Measurements from ENCODE around the gene NAALAD2.
"Not testable (repeated sequence)": the region's sequence is repeated elsewhere in the genome, so short reads cannot be mapped to it uniquely, and the experiment has no call there.

Gene NAALAD2

DNA sequence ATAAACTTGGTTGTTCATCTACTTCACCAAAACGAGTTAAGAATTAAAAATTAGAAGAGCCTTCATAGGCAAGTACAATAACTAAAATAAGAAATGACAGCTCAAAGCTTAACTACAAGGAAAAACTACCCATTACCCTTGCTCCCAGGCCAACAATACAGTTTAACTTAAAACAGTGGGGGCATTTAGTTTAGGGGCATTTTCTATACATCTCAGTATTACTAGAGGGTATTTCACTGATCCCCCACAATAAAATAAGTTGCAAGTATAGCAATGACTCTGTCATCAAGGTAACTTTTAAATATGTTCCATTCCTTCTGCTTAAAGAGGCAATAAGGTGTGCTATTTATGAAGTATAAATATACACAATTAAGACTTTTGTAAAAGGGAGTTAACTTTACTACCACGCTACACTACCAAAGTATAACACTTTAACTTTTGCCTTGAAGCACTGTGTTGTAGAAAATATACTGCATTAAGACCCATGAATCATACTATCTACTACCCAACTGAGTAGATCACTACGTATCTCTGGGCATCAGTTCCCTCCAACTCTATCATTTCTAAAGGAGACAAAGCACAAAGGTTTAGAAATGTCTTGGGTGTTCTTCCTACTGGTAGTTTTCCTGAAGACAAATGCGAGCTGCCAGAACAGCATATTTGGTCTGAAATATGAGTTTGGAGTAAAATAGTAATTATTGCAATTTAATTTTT is 58.6 kb downstream of the NAALAD2 start:
- DNase-seq = no peak

- DNase-seq = no peak
Measured at GRCh38 chr11:90197377-90197776, 62.9 kb downstream of the NAALAD2 start.

GRCh38 chr11:90202342-90202741 is 67.9 kb downstream of the NAALAD2 start:
- no peak for DNase-seq

DNA sequence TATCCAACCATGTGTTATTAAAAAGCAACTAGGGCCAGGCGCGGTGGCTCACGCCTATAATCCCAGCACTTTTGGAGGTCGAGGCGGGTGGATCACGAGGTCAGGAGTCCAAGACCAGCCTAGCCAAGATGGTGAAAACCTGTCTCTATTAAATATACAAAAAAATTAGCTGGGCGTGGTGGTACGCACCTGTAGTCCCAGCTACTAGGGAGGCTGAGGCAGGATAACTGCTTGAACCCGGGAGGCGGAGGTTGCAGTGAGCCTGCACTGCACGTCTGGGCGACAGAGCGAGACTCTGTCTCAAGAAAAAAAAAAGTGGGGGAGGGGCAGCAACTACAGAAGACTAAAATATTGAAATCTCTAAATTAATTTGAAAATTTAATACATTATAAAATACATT is 69.9 kb downstream of the NAALAD2 start:
- DNase-seq = no peak

DNA sequence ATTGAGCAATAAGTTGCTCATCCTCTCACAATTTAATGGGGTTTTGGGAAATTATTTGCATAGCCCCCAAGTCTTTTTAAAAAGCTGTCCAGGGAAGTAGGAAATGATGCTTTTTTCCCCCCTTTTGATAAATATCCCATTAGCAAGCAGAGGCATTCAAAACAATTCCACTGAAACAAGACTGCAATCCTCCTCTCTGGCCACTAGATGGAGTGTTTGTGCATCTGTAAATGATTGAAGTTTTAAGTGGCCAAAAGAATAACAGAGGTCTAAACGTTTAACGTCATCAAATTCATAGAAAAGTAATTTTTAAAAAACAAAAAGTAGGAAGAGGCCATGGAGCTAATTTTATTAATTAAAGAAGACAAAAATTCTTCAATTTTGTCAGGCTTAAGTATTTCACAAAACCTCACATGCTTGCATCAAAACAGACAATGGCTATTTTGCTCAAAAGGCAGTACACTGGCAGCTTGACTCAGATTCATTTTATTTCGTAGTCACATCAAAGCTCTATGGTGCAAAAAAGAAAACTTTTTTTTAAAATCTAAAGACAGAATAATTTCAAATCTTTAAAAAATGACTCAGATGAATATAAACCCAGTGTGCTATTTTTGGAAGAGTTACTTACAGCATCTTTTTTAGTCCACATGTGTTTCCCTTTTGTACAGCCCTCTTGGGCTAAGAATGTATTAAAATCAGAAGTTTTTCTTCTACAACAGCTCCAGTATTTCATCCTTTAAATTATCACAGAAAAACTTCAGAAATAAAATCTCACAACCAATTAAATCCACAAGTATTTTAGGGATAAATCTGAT is 70.6 kb downstream of the NAALAD2 start:
- peak; percentile 7 for DNase-seq

DNA sequence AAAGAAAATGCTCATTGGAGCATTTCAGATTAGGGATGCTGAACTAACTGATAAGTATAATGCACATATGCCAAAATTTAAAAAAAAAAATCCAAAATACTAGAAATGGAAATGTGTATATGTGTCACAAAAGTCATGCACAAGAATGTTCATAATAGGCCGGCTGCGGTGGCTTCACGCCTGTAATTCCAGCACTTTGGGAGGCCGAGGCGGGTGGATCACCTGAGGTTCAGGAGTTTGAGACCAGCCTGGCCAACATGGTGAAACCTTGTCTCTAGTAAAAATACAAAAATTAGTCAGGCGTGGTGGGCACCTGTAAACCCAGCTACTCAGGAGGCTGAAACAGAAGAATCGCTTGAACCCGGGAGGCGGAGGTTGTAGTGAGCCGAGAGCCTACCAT is 73.5 kb downstream of the NAALAD2 start:
- not testable (repeated sequence) for DNase-seq

DNA sequence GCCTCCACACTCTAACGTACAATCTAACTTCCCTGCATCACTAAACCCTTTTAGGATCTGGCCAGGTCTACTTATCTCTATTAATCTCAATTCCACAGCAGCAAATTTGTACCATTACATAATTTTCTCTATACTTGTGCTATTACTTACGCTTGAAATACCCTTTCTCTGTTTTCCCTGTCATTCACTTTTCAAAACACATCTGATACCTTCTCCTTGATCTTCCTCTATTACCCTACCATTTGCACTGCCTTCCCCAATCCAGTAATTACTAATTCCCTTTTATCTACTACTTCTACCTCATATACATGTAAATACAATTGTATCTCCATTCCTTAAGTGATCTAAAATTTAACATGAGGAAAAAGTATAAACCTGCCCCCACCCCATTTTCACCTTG is 74.4 kb downstream of the NAALAD2 start:
- DNase-seq = no peak

DNA sequence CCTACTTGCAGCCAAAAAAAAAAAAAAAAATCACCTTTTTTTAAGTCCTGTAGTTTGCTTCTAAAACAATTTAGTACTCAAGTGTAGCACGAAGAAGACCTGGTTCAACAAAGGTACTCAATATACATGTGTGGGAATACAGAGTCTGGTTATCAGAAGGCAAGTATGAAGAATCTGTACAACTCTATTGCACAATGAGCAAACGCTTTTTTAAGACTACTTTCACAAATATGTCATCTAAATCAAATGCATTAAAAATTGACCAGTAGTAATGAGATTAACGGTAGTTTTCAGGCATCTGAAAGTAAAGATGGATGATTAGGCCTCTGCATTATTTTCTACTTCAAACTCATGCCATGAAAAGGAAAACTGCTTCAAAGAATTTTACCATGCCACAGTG is 78.9 kb downstream of the NAALAD2 start:
- no peak for DNase-seq

DNA sequence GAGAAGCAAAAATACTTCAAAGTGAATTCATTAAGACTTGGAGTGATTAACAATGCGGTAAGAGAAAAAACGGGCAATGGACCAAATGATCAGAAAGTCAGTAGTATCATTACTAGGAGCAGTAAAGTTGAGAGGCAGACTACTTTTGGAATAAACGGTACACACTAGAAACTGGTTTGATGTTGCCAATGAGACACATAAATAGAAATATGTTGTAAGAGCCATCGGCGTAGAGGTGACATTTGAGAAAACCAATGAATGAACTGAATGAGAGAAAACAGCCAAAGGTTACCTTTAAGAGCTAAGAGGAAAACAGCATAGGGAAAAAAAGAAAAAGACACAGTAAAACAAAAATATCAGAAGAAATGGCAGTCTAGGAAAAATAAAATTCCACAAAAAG is 82.1 kb downstream of the NAALAD2 start:
- DNase-seq = no peak

DNA sequence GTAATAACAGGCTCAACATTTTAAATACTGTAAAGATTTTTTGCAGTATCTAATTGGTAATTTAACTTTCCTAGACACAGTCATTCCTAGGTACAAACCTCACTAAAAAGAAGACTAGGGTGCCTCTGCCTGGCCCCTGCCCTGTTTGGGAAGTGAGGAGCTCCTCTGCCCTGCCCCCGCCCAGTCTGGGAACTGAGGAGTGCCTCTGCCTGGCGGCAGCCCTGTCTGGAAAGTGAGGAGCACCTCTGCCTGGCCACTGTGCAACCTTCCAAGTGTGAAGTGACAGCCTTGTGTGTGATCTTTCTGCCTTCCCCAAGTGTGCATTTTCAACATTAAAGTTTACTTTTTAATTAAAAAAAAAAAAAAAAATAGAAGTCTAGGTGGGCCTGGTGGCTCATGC is 84.1 kb downstream of the NAALAD2 start:
- DNase-seq = no peak

DNA sequence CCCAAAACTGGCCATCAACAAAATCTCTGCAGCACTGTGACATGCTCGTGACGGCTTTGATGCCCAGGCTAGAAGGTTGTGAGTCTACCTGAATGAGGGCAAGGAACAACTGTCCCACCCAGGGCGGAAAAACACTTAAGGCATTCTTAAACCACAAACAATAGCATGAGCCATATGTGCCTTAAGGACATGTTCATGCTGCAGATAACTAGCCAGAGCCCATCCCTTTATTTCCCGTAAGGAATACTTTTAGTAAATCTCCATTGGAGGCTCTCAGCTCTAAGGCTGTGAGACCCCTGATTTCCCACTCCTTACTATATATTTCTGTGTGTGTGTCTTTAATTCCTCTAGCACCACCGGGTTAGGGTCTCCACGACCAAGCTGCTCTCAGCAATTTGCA is 85.0 kb downstream of the NAALAD2 start:
- no peak for DNase-seq

- DNase-seq = no peak
Measured at GRCh38 chr11:90220391-90220790, 85.9 kb downstream of the NAALAD2 start.

DNA sequence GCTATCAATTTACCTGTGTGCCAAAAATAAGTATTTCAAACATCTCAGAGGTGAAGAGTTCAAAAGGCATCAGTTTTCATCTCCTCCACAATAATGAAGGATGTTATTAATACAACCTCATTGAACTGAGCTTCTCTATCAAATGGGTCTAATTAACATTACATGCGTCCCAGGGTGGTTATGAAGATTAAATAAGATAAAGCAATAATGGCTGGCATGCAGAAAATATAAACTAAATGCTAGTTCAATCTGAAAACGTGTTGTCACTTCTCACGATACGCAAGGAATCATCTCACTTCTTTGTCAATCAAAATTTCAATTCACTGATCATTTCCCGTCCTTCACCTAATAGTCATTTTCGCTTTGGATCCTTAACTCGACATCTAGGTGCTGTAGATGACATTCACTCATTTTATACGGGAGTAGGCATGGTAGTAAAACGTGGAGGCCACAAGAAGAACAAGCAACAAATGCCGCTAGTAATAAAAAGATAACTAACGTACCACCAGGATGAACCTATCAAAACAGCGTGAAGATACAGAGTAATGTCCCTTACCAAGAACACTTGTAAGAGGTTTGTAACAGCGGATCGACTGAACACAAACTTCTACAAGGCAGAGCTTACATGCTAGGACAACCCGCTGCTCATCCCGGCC is 87.5 kb downstream of the NAALAD2 start:
- DNase-seq = no peak

DNA sequence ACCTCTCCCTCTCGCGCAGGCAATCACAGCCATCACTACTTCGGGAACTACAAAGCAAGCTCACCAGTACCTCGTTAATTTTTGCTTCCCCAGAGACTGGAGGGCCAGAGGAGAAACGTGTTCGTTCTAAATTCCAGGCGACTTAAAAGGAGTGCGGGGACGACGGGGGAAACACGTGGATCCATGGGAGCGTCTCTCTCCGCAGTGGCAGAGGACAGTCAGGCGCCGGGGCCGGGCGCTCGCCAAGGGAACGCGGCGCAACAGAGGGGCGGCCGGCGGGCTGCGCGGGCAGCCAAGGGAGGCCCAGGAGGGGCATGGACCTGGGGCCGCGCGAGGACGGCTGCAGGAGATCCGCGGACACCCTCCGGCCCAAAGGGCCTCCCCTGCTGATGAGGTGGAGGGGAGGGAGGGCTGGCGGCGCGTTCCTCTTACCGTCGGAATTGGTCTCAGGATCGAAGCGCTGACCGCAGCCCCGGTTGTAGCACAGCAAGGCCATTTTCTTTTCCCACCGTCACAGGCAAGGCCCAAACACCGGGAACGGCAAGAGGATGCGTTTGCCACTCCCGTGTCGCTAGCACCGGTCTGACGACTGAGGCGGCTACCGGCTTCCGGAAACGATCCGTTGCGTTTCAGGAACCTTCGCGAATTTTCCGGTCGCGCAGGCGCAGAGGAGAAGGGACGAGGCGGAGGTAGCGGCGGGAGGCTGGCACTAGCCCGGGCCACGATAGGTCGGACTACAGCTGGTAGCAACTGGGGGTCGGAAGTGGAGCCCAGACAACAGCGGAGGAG is 88.2 kb downstream of the NAALAD2 start, which contains the start of gene CHORDC1:
TSS of gene CHORDC1 (minus strand) at position 591 of the 789 bp plus-strand sequence. CDS start at position 496, 95 bp downstream.
- DNase-seq = peak; percentile 63

DNA sequence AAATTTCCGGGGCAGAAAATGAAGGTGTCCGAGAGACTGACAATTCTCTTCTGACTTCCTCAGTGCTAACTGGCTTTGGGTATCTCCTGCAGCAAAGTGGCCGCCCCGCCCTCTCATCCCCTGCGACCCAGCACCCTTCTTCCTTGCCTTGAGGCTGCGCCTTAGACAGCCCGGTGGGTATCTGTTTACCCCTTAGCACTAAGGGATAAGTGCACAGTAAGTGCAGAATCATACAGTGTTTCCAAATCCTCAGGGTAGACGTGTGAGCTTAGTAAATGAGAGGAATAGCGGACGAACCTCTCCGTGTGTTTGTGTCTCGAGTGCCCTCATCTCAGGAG is 88.8 kb downstream of the NAALAD2 start:
- DNase-seq = peak; percentile 63

DNA sequence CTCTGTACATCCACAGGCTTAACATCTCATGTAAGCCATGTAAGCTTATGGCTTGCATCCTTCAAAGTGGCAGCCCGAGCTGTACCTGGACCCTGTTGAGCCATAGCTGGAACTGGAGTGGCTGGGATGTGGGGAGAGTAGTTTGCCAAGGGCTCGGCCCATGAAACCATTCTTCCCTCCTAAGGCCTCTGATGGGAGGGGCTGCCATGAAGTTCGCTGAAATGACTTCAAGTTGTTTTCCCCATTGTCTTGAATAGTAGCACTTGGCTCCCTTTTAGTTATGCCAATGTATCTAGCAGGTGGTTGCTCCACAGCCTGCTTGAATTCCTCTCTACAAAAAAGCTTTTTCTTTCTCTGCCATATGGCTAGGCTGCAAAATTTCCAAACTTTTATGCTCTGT is 93.6 kb downstream of the NAALAD2 start:
- DNase-seq = no peak

DNA sequence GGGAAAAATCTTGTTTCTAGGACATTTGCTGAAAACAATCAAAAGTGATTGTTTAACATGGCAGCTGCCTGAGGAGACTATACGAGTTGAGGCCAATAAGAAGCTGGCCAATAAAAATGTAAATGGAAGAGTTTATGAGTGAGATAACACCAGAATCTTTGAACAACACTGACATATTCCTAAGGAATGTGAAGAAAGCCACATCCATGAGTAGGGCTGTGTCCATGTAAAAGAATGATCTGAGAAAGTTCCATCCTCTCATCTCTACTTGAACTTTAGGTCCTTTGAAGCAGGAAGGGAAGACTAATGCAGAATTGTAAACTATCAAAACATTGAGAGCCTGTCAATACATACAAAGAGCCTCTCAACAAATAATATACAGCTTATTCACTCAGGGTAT is 95.3 kb downstream of the NAALAD2 start:
- DNase-seq = no peak

GRCh38 chr11:90234977-90235376 is 100.5 kb downstream of the NAALAD2 start:
- DNase-seq = no peak

DNA sequence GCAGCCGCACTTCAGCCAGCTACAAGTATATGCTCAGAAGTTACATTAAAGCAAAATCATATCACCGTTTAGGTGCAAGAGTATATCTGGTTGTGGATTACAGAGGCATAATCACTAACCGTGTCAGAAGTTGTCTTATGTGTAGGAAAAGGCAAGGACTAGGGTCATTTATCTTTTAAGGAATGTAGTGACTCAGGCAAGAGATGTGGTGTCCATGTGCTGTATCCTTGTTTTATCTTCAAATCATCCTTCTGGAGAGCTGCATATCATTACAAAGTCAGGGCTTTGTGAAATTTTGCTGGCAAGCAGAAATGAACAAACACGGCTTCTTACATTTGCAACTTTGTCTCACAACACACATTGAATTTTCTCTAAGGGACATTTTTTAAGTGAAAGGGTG is 101.1 kb downstream of the NAALAD2 start:
- no peak for DNase-seq

- DNase-seq = no peak
Measured at GRCh38 chr11:90237004-90237403, 102.5 kb downstream of the NAALAD2 start.

DNA sequence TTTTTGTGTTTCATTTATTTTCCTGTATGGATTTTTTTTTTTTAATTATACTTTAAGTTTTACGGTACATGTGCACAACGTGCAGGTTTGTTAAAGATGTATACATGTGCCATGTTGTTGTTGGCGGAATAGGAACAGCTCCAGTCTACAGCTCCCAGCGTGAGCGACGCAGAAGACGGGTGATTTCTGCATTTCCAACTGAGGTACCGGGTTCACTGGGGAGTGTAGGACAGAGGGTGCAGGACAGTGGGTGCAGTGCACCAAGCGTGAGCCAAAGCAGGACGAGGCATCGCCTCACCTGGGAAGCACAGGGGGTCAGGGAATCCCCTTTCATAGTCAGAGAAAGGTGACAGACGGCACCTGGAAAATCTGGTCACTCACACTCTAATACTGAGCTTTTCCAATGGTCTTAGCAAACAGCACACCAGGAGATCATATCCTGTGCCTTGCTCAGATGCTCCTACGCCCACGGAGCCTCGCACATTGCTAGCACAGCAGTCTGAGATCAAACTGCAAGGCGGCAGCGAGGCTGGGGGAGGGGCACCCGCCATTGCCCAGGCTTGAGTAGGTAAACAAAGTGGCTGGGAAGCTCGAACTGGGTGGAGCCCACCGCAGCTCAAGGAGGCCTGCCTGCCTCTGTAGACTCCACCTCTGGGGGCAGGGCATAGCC is 105.6 kb downstream of the NAALAD2 start:
- DNase-seq = not testable (repeated sequence)

DNA sequence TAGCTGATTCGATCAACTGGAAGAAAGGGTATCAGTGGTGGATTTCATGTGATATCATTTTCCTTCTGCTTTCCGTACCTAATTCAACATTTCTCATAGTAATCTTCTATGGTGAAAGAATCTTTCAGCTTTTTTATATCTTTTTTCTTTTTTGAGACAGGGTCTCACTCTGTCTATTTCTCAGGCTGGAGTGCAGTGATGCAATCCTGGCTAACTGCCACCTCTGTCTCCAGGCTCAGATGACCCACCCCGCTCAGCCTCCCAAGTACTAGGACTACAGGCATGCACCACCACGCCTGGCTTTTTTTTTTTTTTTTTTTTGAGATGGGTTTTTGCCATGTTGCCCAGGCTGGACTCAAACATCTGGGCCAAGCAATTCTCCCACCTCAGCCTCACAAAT is 107.0 kb downstream of the NAALAD2 start:
- DNase-seq = no peak
